GM19468 (cell line): Measurements from ENCODE around the gene PPT2.
"Not testable (repeated sequence)": the region's sequence is repeated elsewhere in the genome, so short reads cannot be mapped to it uniquely, and the experiment has no call there.

Experiments used
- ATAC-seq: cut with Tn5 transposase; IDR thresholded peaks from one replicate; pipeline ENCODE4 v1.9.1; 2021; ENCODE audit warnings: mild to moderate bottlenecking, moderate library complexity, moderate number of reproducible peaks; ENCODE audit not compliant: unreplicated experiment; ENCODE audit errors: extremely low read depth

PPT2 gene

GRCh38 chr6:32173051-32173727, 19.2 kb downstream of the PPT2 start:
- ATAC-seq, result no peak

GRCh38 chr6:32174416-32174815, 20.5 kb downstream of the PPT2 start:
- no peak for ATAC-seq

- ATAC-seq, result no peak
Observed at GRCh38 chr6:32175322-32175710, 21.4 kb downstream of the PPT2 start.

DNA sequence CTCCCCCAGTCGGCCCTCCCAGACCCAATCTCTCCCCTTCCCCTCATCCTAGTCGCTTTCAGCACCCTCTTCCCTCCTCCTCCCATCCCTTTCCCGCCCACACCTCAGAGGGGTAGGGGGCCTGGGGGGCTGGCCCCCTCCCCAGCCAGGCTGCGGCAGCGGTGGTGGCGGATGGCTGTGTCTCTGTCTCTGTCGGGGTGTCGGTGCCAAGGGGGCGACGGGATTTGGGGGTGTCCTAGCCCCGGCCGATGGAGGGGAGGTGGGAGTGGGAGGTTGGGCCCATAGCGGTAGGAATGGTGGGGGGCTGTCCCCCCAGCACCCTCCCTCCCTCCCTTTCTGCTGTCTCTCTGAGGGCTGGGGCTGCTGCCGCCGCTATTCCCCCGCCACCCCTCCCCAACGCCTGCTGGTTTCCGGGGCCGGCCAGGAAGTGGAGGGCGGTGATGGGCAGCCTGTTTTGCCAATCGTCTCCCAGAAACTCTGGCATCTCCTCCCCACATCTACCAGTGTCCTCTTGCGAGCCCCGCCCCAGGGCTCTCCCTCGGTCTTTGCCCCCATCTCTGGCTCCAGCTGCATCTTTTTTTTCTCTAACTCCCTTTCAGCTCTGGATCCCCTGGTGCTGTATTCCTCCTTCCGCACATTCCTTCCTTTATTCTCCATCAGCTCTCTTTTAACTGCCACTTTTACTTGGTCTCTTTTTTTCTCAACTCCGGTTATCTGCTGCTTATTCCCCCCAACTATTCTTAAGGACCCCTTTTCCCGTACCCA, 22.0 kb downstream of the PPT2 start, which contains the start of gene AGPAT1:
TSS of gene AGPAT1 (minus strand) at position 374 of the 765 bp plus-strand sequence. CDS start 4,588 bp downstream, outside the sequence.
- no peak for ATAC-seq

DNA sequence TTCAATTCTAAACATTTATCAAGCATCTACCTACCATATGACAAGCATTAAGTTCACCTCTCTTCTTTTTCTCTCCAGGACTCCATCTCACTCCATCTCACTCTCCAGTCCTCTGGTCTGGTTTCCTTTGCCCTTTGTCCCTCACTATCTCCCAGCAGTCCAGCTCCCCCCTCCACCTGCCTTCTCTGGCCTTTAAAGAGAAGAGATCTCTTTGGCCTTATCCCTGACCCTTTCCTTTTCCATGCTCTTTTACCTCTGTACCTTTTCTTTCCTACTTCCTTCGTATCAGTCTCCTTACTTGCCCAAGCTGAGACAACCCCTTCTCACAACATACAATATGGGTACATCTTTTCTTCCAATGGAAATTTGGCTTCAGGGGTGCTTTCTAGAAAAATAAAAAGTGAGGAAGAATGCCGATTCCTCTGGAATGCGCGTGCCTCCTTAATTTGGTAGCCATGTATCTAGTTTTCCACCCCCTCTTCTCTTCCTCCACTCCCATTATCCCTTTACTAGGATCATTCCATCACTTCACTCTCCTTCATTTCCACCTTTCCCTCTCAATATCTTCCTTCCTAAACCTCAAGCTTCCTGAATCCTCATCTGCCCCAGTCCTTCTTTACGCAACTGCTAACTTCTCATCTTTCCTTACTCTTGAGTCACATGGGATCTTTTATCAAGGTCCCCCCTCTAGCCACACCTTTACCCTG, 22.7 kb downstream of the PPT2 start:
- ATAC-seq, result no peak

GRCh38 chr6:32177183-32177787, 23.3 kb downstream of the PPT2 start:
- ATAC-seq, result no peak

GRCh38 chr6:32177788-32178546, 24.0 kb downstream of the PPT2 start, which contains the start of gene RNF5:
Gene RNF5, plus strand, starts transcription at chr6:32178405. Its CDS starts 107 bp downstream, at chr6:32178512.
- ATAC-seq, result peak; percentile 86

- no peak for ATAC-seq
Observed at GRCh38 chr6:32178547-32179440, 24.9 kb downstream of the PPT2 start.

- ATAC-seq, result no peak
Observed at GRCh38 chr6:32179766-32180405, 25.9 kb downstream of the PPT2 start.

DNA sequence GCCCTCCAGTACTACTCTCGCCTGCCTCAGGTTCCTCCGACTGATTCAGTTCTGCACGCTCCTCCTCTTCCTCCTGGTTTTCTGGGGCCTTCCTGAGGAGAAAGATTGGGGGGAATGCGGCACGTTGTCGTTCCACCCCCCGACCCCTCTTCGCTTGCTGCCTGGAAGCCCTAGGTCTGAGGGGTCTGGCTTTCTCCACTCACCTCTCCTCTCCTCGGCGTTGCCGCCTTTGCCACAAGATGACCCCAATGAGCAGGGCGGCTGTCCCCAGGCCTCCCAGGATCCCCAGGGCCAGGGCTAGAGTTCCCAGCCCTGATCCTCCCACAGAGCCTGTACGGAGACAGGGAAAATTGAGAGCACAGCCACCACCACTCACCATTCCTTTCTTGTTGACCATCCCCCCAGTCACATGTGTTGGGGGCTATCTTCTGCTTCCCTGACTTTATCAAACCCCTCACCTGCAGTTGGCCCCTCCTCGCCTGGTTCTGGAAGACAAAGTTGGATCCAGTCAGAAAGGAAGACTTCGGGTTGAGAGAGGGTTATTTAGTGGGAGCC, 27.3 kb downstream of the PPT2 start:
- ATAC-seq, result no peak

DNA sequence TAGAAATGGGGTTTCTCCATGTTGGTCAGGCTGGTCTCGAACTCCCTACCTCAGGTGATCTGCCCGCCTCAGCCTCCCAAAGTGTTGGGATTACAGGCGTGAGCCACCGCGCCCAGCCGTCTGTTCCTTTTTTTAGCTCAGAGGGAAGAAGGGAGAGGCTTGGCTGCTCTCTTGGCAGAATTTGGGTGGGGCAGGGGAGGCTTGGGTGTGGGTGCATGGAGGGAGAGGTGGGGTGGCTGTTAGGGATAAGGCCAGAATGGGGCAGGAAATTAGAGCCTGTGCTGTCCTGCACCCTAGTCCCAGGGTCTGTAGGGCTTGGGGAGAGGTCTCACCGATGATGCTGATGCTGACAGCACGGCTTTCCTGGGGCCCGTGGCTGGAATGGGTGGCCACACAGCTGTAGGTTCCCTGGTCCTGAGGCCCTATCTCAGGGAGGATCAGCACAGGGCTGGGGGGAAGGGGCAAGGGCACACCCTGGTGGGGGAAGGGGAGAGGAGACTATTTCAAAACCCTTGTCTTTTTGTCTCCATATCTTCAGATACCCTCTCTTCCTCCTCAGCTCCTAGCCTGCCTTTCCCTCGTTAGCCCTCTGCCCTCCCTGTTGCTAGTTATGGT, 28.1 kb downstream of the PPT2 start:
- no peak for ATAC-seq

- ATAC-seq, result no peak
Observed at GRCh38 chr6:32182555-32182981, 28.6 kb downstream of the PPT2 start.

- ATAC-seq, result no peak
Observed at GRCh38 chr6:32183030-32183429, 29.1 kb downstream of the PPT2 start.

DNA sequence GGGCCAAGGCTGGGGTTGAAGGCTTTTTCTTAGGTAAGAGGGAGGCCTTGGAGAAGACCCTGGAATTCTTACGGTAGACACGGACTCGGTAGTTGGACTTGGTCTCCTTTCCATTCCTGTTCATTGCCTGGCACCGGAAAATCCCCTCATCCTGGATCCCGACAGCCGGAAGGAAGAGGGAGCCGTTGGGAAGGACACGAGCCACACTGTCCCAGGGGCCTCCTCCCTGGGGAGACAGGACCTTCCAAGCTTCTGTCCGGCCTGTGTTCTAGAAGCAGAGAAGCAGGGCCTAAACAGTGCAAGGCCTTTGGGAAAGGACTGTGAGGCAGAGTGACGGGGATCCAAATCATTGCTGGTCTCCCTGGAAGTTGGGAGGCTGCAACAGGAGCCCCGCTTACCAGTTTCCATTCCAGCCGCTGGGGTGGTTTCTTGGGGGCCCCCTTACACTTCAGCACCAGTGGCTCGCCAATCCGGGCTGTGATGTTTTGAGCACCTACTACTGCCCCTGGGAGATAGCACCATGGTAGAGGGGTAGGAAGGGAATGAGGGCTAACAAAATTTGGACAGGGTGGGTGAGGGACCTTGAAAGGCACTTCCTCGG, 29.6 kb downstream of the PPT2 start:
- no peak for ATAC-seq

DNA sequence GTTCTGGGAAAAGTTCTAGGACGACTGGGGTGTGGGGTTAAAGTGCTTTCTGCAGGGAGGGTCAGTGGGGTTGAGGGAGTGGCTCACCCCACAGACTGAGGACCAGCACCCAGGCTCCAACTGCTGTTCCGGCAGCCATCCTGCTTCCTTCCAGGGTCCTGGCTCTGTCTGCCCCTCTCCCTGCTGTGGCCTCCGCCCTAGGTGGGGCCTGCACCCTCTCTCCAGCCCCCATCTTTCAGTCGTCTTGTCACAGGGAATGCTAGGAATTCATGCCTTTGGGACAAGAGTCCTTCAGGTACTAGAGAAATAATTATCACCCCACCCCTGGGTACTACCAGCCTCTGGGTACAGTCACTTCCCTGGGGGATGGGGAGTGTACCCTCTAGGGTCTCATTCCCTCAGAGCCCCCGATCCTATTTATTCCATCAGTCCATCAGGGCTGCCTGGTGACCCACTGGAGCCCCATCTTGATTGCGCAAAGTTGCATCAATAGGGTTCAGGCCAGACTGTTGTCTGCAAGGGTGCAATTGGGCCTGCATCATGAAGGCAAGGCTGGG, 30.2 kb downstream of the PPT2 start, which contains the start of gene AGER:
TSS of gene AGER (minus strand) at position 170 of the 557 bp plus-strand sequence. CDS start at position 139, 31 bp downstream.
- ATAC-seq, result no peak

DNA sequence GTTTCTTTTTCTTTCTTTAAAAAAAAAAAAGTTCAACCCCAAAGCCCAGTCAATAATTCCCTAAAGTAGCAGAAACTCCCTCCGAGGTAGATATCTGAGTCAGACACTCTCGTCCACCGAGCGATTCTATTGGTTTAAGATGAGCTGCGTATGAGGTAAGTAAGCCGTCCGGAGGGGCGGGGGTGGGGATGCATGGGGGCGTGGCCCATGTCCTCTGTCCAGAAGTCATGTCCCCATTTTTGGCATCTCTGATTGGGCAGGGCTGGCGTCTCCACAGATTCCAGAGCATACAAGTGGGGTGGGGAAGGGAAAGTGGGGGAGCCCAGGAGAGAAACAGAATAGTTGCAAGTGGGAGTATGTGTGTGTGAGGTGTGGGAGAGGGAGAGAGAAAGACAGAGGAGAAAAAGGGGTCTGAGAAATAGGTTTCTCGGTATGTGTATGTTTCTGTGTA, 31.8 kb downstream of the PPT2 start:
- not testable (repeated sequence) for ATAC-seq
